Activated CD8-positive, alpha-beta T cell treated with anti-CD3 and anti-CD28 coated beads for 36 hours (primary cell): ENCODE results near the gene NACAD. TPM values are rescaled to one million over a fixed set of nuclear protein-coding genes. Genes with fewer than 3 reads are reported as not detected.
A peak's percentile ranks its signal among the peaks of the same experiment; 100 is the strongest.

Experiments used
- ATAC-seq: fragments of 200-7000 bp; cut with Tn5 transposase; one replicate; pipeline ENCODE4 v1.10.0; 2021; ENCODE audit warnings: mild to moderate bottlenecking, moderate library complexity
- CTCF ChIA-PET: fragments of 350-600 bp; sonication (Branson Sonifier 250); formaldehyde crosslinking; loops from one replicate; lab custom pipeline; 2021; ENCODE audit warnings: antibody characterized with exemption; lab: Charles Lee
- POLR2A ChIA-PET: fragments of 350-600 bp; sonication (Branson Sonifier 250); formaldehyde crosslinking; loops from one replicate; lab custom pipeline; 2021; ENCODE audit warnings: antibody characterized with exemption; lab: Charles Lee
- DNase-seq: peaks from one replicate; pipeline ENCODE4 v3.0.0-alpha.2; 2020
- H3K27ac Mint-ChIP-seq: one replicate; pipeline ENCODE4 v1.8.0; 2021; ENCODE audit warnings: mild to moderate bottlenecking, mixed read lengths
- H3K27me3 Mint-ChIP-seq: one replicate; pipeline ENCODE4 v1.8.0; 2021; ENCODE audit warnings: mixed read lengths
- H3K36me3 Mint-ChIP-seq: one replicate; pipeline ENCODE4 v1.8.0; 2021; ENCODE audit warnings: low read depth, mixed read lengths
- H3K4me1 Mint-ChIP-seq: one replicate; pipeline ENCODE4 v1.8.0; 2021; ENCODE audit warnings: low read depth, mixed read lengths
- H3K4me3 Mint-ChIP-seq: one replicate; pipeline ENCODE4 v1.8.0; 2021; ENCODE audit warnings: mild to moderate bottlenecking, moderate library complexity, mixed read lengths
- H3K9me3 Mint-ChIP-seq: one replicate; pipeline ENCODE4 v1.8.0; 2021; ENCODE audit warnings: mixed read lengths
- CTCF ChIP-seq: fragments of 200-600 bp; IDR thresholded peaks from one replicate; pipeline ENCODE4 v1.8.0; 2022; ENCODE audit warnings: antibody characterized with exemption, mild to moderate bottlenecking
- intact Hi-C: fragments of 100-400 bp; cut with micrococcal nuclease; formaldehyde crosslinking; loops from one replicate; pipeline ENCODE4 v1.10.0; 2022
- total RNA-seq, 2 experiments: library from RNA; stranded (reverse); gene quantifications; one replicate each; pipeline ENCODE4 v1.2.3, GENCODE V29; 2021

Gene NACAD
- total RNA-seq, 2 experiments from 2014 or later = 0.31 to 0.50 TPM

GRCh38 chr7:45112648-45113047 lies 23.9 kb upstream of the NACAD start:
- no peaks in the 10 kb centered on the region for H3K27me3 Mint-ChIP-seq
- peak overlapping the region; percentile 84 for H3K27ac Mint-ChIP-seq
- peak overlapping the region; percentile 90 for H3K4me3 Mint-ChIP-seq
- ATAC-seq (no peak), DNase-seq (no peak)
- peaks cover 25% of the 10 kb centered on the region for H3K4me1 Mint-ChIP-seq
- no peaks in the 10 kb centered on the region for H3K9me3 Mint-ChIP-seq
- no peak for TF ChIP-seq CTCF
- intact Hi-C loops = no loop called here
- ChIA-PET POLR2A (interaction anchor here (1.2 to 4.5 kb wide), 7 partner anchors 10 to 228 kb away, joined by 4 to 20 read pairs (median 9); partner anchors contain the start of gene PURB), CTCF (interaction anchor here (1.2 to 3.7 kb wide), 3 partner anchors 24 to 139 kb away, joined by 3 to 13 read pairs (median 4); no protein-coding TSS in a partner anchor)
- H3K36me3 Mint-ChIP-seq = peaks cover 35% of the 10 kb centered on the region

GRCh38 chr7:45111298-45112223 lies 22.8 kb upstream of the NACAD start, which contains the start of gene TBRG4:
TSS of gene TBRG4 (minus strand) at chr7:45111697. CDS start at chr7:45109237, 2,460 bp downstream.
- peaks cover 32% of the 10 kb centered on the region for H3K4me1 Mint-ChIP-seq
- no peak for TF ChIP-seq CTCF
- peaks cover 45% of the 10 kb centered on the region for H3K36me3 Mint-ChIP-seq
- POLR2A ChIA-PET = interaction anchor here (0.6 to 4.5 kb wide), 28 partner anchors 9 to 362 kb away, joined by 3 to 20 read pairs (median 4); partner anchors contain the start of gene PURB
- ATAC-seq (peak; percentile 94), DNase-seq (peak; percentile 97)
- H3K27me3 Mint-ChIP-seq = no peaks in the 10 kb centered on the region
- no peaks in the 10 kb centered on the region for H3K9me3 Mint-ChIP-seq
- peak within 1 kb of the TSS; percentile 90 for H3K4me3 Mint-ChIP-seq
- intact Hi-C loops = loop anchor here (1.0 kb wide), 1 partner anchor 131 kb away; no protein-coding TSS in a partner anchor
- peak within 1 kb of the TSS; percentile 95 for H3K27ac Mint-ChIP-seq
- CTCF ChIA-PET = interaction anchor here (0.7 to 3.7 kb wide), 6 partner anchors 12 to 138 kb away, joined by 3 to 13 read pairs (median 4); partner anchors contain the start of gene MYO1G

GRCh38 chr7:45108863-45109262 lies 20.1 kb upstream of the NACAD start:
- no peak for ATAC-seq
- H3K9me3 Mint-ChIP-seq = no peaks in the 10 kb centered on the region
- TF ChIP-seq CTCF = no peak
- ChIA-PET CTCF (no interaction called here), POLR2A (interaction anchor here (0.9 to 3.6 kb wide), 3 partner anchors 9 to 224 kb away, joined by 3 to 12 read pairs (median 4); partner anchors contain the start of gene PURB)
- intact Hi-C loops = no loop called here
- peak overlapping the region; percentile 83 for H3K27ac Mint-ChIP-seq
- H3K27me3 Mint-ChIP-seq = no peaks in the 10 kb centered on the region
- H3K4me1 Mint-ChIP-seq = peaks cover 42% of the 10 kb centered on the region
- H3K36me3 Mint-ChIP-seq = peaks cover 65% of the 10 kb centered on the region
- DNase-seq = no peak
- peak overlapping the region; percentile 90 for H3K4me3 Mint-ChIP-seq

- TF ChIP-seq CTCF = no peak
- peaks cover 75% of the 10 kb centered on the region for H3K36me3 Mint-ChIP-seq
- intact Hi-C loops = no loop called here
- CTCF ChIA-PET = interaction anchor here (1.1 kb wide), 1 partner anchor 29 kb away, joined by 4 read pairs; no protein-coding TSS in a partner anchor
- H3K27ac Mint-ChIP-seq = peak overlapping the region; percentile 60
- POLR2A ChIA-PET = interaction anchor here (1.0 kb wide), 1 partner anchor 8 kb away, joined by 3 read pairs; no protein-coding TSS in a partner anchor
- H3K4me1 Mint-ChIP-seq = peaks cover 38% of the 10 kb centered on the region
- ATAC-seq (no peak), DNase-seq (no peak)
- H3K27me3 Mint-ChIP-seq = no peaks in the 10 kb centered on the region
- H3K4me3 Mint-ChIP-seq = peak overlapping the region; percentile 90
- H3K9me3 Mint-ChIP-seq = no peaks in the 10 kb centered on the region
Observed at GRCh38 chr7:45107356-45107755, 18.6 kb upstream of the NACAD start.
